Stimulated activated CD4-positive, alpha-beta T cell treated with anti-CD3 and anti-CD28 coated beads, Interleukin-12 subunit alpha, Interleukin-12 subunit beta, amount 100 ng/mL, for 48 hours (primary cell): ENCODE measurements around the gene MED9.

Experiments
- DNase-seq, 3 donors: peaks; one replicate each; pipeline ENCODE4 v3.0.0-alpha.2; 2020; ENCODE audit warnings: low read depth in 2 of 3, low spot score in 1 of 3

The MED9 gene

DNA sequence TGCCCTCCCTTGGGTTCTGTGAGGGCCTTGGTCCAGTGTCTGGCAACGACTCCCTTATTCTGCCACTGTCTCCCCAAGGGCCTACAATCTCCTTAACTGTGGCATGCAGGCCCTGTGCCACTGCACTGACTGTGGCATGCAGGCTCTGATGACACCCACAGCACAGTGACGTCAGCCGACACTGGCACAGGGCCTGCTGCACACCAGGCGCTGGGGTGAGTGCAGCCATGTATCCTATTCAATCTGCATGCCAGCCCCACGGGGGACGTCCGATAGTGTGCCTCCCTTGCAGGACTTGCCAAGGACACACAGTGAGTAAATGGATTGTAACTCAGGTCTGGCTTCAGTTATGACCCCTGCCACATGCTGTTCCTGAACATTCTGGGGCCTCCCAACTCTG, 59.2 kb downstream of the MED9 start:
- DNase-seq, result no peak

DNA sequence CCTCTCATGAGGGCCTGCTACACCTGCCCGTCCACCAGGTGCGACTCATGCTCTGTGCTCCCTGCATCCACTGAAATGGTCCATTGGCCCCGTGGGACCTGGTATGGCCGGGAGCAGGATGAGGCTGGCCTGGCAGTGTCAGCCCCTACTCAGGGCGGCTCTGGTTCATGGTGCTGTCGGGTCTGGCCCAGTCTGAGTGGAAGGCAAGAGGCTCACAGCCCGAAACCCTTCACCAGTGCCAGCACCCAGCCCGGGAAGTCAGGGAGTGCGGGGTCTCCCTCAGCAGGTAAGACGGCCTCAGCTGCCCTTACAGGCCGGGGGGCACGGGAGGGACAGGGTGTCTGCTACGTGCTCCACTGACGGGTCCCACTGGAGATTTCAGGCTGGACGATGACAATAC, 59.9 kb downstream of the MED9 start:
- DNase-seq, result no peak

DNA sequence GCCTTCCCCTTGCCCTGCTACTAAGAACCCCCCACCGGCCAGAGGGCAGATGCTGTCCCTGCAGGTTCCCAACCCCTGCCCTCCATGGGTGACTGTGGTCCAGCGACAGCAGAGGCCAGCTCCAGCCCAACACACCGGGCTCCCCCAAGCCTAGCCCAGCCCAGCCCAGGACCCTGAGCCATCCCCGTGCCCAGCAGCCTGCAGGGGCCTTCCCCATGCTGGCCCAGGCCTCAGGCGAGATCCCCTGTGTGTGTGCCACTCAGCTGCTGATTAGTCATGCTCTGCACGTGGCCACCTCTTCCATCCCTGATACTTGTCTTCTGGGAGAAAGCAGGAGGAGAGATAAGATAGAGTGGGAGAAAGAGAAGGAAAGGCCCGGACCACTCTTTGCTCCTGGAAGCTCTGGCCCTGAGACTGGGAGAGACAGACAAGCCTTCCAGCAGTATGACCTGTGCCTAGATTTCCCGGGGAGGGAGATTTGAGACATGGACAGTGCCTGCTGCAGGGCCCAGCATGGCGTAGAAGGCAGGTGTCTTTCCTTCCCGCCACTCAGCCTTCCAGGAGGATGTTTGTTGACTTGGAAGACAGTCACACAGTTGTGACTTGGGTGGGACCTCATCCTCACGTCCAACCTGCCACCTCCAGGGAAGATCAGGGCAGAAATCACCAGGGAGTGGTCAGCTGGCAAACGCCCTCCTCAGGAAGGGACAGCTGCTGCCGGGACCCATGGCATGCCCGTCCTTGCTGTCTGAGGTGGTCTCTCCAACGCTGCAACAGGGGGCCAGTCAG, 60.7 kb downstream of the MED9 start:
- no peak for DNase-seq

DNA sequence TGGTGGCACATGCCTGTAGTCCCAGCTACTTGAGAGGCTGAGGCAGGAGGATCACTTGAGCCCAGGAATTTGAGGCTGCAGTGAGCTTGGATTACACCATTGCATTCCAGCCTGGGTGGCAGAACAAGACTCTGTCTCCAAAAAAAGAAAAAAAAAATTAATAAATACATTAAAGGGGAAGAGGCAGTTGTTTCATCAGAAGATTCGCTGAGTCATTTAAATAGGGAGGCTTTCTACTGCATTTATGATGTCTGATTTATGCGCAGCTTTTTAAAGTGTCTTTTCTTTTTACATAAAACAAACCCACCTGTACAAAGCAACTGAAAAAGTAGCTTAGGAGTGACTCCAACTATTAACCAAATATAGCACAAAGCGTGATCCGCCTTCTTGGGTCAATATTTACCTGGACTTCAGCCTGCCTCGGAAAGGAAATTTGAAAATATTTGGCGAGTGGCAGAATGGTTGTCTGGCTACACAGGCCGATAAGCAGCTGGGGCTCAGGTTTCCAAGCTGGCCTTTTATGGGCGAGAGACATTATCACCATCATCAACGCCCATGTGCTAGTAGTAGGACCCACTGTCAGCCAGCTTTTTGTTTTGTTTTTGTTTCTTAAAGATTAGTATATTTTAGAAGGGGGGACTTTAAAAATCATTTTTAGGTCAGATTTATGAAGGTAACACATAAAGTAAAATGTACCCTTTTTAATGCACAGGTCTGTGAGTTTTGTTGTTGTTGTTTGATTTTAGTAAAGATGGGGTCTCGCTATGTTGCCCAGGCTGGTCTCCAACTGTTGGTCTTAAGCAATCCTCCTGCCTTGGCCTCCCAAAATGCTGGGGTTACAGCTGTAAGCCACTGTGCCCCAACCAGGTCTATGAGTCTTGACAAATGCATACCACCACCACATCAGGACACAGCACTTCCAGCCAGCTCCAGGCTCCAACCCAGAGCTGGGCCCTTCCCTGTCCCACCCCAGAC, 61.9 kb downstream of the MED9 start:
- DNase-seq, result no peak

DNA sequence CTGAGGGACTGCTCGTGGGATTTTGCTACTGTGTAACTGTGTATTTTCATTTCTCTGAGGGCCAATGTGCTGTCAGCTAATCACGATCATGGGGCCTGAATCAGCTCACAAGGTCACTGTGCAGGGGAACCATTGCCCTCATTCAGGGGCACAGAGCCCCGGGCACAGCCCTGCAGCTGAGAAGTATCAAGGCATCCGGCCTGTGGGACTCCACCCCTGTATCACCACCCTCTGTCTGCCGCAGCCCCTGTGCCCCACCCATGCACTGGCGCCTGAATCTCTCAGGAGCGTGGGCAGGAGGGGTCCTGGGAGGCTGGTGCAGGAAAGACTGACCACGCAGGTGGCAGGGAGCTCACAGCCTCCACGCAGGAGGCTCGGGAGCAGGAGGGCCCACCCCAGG, 62.8 kb downstream of the MED9 start:
- DNase-seq, result no peak

DNA sequence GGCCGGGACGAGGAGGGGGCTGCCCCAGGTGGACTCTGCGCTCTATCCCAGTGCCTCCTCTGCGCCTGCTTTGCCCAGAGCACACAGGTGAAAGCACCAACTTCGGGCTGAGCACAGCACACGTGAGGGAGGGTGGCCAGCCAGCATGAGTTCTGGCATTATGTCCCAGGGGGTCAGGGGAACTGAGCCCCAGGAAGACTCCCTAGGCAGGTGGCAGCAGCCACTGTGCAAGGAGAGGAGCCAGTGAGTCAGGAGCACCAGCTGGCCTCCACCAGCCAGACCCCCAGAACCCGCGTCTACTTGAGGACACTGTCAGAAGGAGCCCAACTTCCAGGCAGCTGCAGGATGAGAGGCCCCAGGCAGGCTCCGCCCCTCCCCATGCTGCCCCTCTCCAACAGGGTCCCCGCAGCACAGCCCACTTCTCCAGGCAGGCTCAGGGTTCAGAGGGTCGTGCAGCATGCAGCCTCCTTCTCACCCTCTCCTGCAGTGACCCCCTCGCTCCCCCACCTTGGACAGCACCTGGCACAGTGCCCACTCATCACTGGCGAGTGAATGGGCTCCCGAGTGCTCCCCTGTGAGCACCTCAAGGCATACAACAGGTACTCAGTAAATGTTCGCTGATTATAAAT, 63.6 kb downstream of the MED9 start:
- no peak for DNase-seq

DNA sequence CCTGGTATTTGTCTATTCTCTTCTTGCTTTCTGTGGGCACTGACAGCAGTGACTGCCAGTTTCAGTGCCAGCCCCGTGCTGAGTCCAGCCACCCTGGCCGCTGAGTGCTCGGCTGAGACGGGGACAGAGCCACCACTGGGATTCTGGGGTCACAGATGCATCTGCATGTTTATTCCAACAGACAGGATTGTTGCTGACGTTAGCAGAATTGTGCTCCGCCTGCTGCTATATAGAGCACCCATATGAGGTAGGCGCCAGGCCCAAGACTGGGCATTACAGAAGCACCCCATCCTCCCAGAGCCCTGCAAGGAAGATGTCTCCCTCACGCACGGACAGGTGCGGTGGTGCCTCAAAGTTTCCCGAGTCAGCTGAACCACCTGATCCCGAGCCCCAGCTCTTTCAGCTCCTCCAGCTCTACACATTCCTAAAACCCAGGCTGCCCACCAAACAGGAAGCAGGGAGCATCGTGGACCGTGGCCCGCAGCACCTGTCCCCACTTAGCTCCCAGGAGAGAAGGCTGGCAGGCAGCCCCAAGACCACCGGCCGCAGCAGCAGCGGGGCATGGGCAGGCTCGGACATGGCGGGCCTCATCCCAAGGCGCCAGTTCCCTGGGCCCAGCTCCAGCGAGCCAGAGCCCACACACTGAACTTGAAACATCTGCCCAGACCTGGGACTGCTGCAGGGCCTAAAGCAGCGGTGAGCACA, 64.3 kb downstream of the MED9 start:
- DNase-seq, result no peak

DNA sequence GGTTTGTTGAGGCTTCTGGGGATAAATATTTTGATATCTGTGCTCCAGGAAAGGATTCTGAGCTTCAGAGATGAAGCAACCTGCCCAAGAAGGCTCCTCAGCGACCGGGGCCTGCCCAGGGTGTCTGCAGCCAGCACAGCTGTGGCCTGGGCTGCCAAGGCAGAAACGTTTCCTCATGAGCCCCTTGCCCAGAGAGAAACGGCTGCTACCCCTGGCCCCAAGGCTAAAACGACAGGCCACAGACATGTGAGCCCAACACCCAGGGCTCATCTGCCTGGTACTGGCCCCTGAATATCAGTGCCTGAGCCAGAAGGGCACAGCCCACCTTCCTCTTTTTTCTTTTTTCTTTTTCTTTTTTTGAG, 64.8 kb downstream of the MED9 start:
- DNase-seq, result no peak
